WI38 (cell line): ENCODE results near the gene GAB1.

Experiments
- H3K4me3 ChIP-seq: 2 replicates; pipeline ENCODE4 v1.5.1; 2011; ENCODE audit warnings: low read depth, mild to moderate bottlenecking, control low read depth, low read length
- TF ChIP-seq, protein P1 (sequence below): IDR thresholded peaks from 2 replicates; pipeline ENCODE4 v1.5.1; 2012; ENCODE audit warnings: low read depth, mild to moderate bottlenecking, control low read depth, low read length

Gene GAB1

GRCh38 chr4:143435955-143436354, 99.3 kb downstream of the GAB1 start:
- H3K4me3 ChIP-seq, result no peak overlapping the region
- TF ChIP-seq, protein P1, sequence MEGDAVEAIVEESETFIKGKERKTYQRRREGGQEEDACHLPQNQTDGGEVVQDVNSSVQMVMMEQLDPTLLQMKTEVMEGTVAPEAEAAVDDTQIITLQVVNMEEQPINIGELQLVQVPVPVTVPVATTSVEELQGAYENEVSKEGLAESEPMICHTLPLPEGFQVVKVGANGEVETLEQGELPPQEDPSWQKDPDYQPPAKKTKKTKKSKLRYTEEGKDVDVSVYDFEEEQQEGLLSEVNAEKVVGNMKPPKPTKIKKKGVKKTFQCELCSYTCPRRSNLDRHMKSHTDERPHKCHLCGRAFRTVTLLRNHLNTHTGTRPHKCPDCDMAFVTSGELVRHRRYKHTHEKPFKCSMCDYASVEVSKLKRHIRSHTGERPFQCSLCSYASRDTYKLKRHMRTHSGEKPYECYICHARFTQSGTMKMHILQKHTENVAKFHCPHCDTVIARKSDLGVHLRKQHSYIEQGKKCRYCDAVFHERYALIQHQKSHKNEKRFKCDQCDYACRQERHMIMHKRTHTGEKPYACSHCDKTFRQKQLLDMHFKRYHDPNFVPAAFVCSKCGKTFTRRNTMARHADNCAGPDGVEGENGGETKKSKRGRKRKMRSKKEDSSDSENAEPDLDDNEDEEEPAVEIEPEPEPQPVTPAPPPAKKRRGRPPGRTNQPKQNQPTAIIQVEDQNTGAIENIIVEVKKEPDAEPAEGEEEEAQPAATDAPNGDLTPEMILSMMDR, result no peak

GRCh38 chr4:143437476-143437875, 100.8 kb downstream of the GAB1 start:
- TF ChIP-seq, protein P1, result no peak
- H3K4me3 ChIP-seq, result no peak overlapping the region

- TF ChIP-seq, protein P1, result no peak
- no peak overlapping the region for H3K4me3 ChIP-seq
Measured at GRCh38 chr4:143437937-143438336, 101.3 kb downstream of the GAB1 start.

DNA sequence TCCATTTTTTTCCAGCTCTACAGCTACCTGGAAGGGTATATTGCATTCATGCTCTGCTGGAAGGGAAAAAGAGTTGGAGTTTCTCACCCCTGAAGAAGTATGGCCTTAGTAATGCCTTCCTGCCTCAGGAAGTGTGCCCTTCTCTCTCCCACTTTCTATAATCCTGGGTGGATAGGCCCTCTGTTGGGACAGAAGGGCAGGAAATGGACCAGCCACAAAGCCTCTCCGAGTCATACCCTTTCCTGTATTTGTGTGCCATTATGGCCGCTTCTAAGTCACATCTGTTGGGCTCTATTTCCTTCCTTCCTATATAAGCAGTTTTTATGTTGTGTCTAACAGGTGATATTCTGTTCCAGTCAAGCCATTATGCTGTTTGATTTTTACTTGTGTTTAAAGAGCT, 102.0 kb downstream of the GAB1 start:
- TF ChIP-seq, protein P1, result no peak

DNA sequence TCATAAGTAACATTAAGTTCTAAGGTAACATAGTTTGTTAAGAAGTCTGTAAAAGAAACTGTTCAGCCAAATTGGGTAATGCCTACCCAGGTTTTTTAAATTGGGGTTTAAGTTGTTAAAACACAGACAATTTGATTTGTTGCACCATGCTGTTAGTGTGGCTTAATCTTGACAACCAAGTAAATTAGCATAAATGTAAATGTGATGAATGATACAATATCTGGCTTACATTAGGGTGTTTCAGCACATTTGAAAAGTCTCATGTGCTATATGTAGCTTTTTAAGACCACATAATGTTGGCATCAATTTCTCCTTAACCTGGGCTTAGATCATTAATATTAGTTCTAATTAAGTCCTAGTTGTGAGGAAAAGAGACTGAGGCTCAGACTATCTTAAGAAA, 104.4 kb downstream of the GAB1 start:
- no peak overlapping the region for H3K4me3 ChIP-seq
- TF ChIP-seq, protein P1, result no peak

More for the DNA sequence above, 102.0 kb downstream of the GAB1 start:
- no peak overlapping the region for H3K4me3 ChIP-seq

DNA sequence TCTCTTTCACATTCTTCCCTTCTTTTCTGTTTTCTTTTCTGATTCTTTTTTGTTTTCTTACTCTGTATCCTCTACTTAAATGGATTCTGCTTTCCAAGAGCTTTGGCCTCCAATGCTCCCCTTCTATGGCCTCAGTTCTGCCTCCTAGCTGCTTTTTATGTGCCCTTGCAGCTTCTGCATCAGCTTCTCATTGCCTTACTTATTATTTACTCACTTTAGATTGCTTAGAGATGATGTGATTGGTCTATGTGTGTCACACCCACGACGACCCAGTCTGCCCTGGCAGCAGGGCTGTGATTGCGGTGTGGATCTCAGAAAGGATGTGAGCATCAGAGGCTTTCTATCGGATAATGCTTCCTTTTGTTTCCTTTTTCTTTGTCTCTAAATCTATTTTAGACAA, 105.0 kb downstream of the GAB1 start:
- TF ChIP-seq, protein P1, result no peak
- H3K4me3 ChIP-seq, result no peak overlapping the region

DNA sequence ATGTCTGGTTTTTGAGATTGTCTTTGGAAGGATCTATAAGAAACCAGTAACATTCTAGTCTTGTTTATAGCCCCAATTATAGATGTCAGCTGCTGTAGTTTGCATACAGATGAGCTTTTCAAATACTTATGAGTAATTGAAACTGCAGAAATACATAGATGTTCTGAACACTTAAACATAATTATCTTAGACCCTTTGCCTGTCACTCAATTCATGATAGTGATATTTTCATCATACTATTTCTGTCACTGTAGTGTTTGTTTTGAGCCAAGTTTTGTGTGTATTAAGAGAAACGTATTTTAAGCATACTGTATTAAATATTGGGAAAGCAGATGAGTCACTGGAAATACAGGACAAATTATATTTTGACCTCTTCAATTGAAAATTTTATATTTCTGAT, 107.1 kb downstream of the GAB1 start:
- no peak overlapping the region for H3K4me3 ChIP-seq
- TF ChIP-seq, protein P1, result no peak
